CD1c-positive myeloid dendritic cell (primary cell): ENCODE results near the gene IRF2.
A peak's percentile ranks its signal among the peaks of the same experiment; 100 is the strongest.

Source experiments
- DNase-seq: peaks from one replicate; pipeline ENCODE4 v3.0.0-alpha.2; 2016; ENCODE audit errors: extremely low spot score

IRF2 gene

GRCh38 chr4:184409502-184409901 lies 64.8 kb downstream of the IRF2 start:
- no peak for DNase-seq

GRCh38 chr4:184408684-184409081 lies 65.7 kb downstream of the IRF2 start:
- no peak for DNase-seq

- DNase-seq: peak; percentile 10
Measured at GRCh38 chr4:184408021-184408683, 66.2 kb downstream of the IRF2 start.

- DNase-seq: peak; percentile 34
Measured at GRCh38 chr4:184406958-184407391, 67.4 kb downstream of the IRF2 start.

- DNase-seq: no peak
Measured at GRCh38 chr4:184404047-184404446, 70.3 kb downstream of the IRF2 start.

- DNase-seq: no peak
Measured at GRCh38 chr4:184403384-184403781, 71.0 kb downstream of the IRF2 start.

GRCh38 chr4:184402740-184403383 lies 71.5 kb downstream of the IRF2 start:
- DNase-seq: no peak

GRCh38 chr4:184402239-184402638 lies 72.1 kb downstream of the IRF2 start:
- no peak for DNase-seq

GRCh38 chr4:184401397-184402171 lies 72.8 kb downstream of the IRF2 start:
- DNase-seq: no peak

GRCh38 chr4:184400891-184401290 lies 73.5 kb downstream of the IRF2 start:
- DNase-seq: no peak

- no peak for DNase-seq
Measured at GRCh38 chr4:184400375-184400870, 73.9 kb downstream of the IRF2 start.

GRCh38 chr4:184399512-184399908 lies 74.8 kb downstream of the IRF2 start:
- DNase-seq: no peak

GRCh38 chr4:184398741-184399511 lies 75.4 kb downstream of the IRF2 start:
- no peak for DNase-seq

GRCh38 chr4:184397516-184398163 lies 76.7 kb downstream of the IRF2 start:
- DNase-seq: no peak

- no peak for DNase-seq
Measured at GRCh38 chr4:184396570-184397515, 77.5 kb downstream of the IRF2 start.

- no peak for DNase-seq
Measured at GRCh38 chr4:184395971-184396391, 78.4 kb downstream of the IRF2 start.

- DNase-seq: no peak
Measured at GRCh38 chr4:184395451-184395917, 78.9 kb downstream of the IRF2 start.

GRCh38 chr4:184392748-184393559 lies 81.4 kb downstream of the IRF2 start:
- peak; percentile 84 for DNase-seq

GRCh38 chr4:184392316-184392715 lies 82.0 kb downstream of the IRF2 start:
- no peak for DNase-seq
